HEK293T (cell line): ENCODE results near the gene MEX3C.

ENCODE experiments used
- ARNT ChIP-seq: fragments of 450-650 bp; IDR thresholded peaks from 2 replicates; pipeline ENCODE4 v1.6.1; 2017; ENCODE audit warnings: mild to moderate bottlenecking
- BHLHE40 ChIP-seq: fragments of 450-650 bp; IDR thresholded peaks from 2 replicates; pipeline ENCODE4 v1.6.1; 2016; ENCODE audit warnings: mild to moderate bottlenecking, moderate library complexity, borderline replicate concordance
- ELF4 ChIP-seq: fragments of 450-650 bp; IDR thresholded peaks from 2 replicates; pipeline ENCODE4 v1.6.1; 2017; ENCODE audit warnings: antibody characterized with exemption
- FOXA1 ChIP-seq: fragments of 450-650 bp; IDR thresholded peaks from 2 replicates; pipeline ENCODE4 v1.6.1; 2016; ENCODE audit warnings: mild to moderate bottlenecking
- FOXK2 ChIP-seq: fragments of 450-650 bp; IDR thresholded peaks from 2 replicates; pipeline ENCODE4 v1.6.1; 2016; ENCODE audit warnings: mild to moderate bottlenecking
- FOXM1 ChIP-seq: fragments of 450-650 bp; IDR thresholded peaks from 2 replicates; pipeline ENCODE4 v1.6.1; 2017; ENCODE audit warnings: mild to moderate bottlenecking, borderline replicate concordance
- HDGF ChIP-seq: fragments of 450-650 bp; IDR thresholded peaks from 2 replicates; pipeline ENCODE4 v1.6.1; 2017; ENCODE audit warnings: antibody characterized with exemption, borderline replicate concordance
- L3MBTL2 ChIP-seq: fragments of 450-650 bp; conservative IDR thresholded peaks from 2 replicates; pipeline ENCODE4 v1.6.1; 2016; ENCODE audit warnings: mild to moderate bottlenecking
- NFRKB ChIP-seq: fragments of 450-650 bp; IDR thresholded peaks from 2 replicates; pipeline ENCODE4 v1.6.1; 2016; ENCODE audit warnings: mild to moderate bottlenecking, moderate library complexity
- PKNOX1 ChIP-seq: fragments of 450-650 bp; IDR thresholded peaks from 2 replicates; pipeline ENCODE4 v1.6.1; 2016
- SP1 ChIP-seq: fragments of 450-650 bp; IDR thresholded peaks from 2 replicates; pipeline ENCODE4 v1.6.1; 2017
- SUZ12 ChIP-seq: fragments of 450-650 bp; IDR thresholded peaks from 2 replicates; pipeline ENCODE4 v1.6.1; 2016; ENCODE audit warnings: mild to moderate bottlenecking
- TARDBP ChIP-seq: fragments of 450-650 bp; IDR thresholded peaks from 2 replicates; pipeline ENCODE4 v1.6.1; 2016
- ZNF384 ChIP-seq: fragments of 450-650 bp; IDR thresholded peaks from 2 replicates; pipeline ENCODE4 v1.6.1; 2016

GRCh38 chr18:51241226-51241625 lies 43.7 kb upstream of the MEX3C start:
- TF ChIP-seq FOXA1 (no peak), ARNT (no peak), SP1 (no peak), FOXK2 (no peak), BHLHE40 (no peak), SUZ12 (no peak), ZNF384 (no peak), ELF4 (no peak), TARDBP (no peak), HDGF (no peak), L3MBTL2 (no peak), PKNOX1 (no peak), FOXM1 (no peak), NFRKB (no peak)
